Hematopoietic multipotent progenitor cell treated with erythropoietin and hydrocortisone succinate and interleukin-3 and kit ligand, for 15 days (in vitro differentiated cells): ENCODE measurements around the gene PISD.

Experiments used
- DNase-seq: peaks from one replicate; pipeline ENCODE4 v3.0.0-alpha.2; 2015; ENCODE audit warnings: low spot score

The PISD gene

GRCh38 chr22:31652911-31653684 is 8.9 kb downstream of the PISD start:
- DNase-seq: no peak

- DNase-seq: no peak
These were observed 9.9 kb downstream of the PISD start for GRCh38 chr22:31652088-31652487.

GRCh38 chr22:31651664-31652063 is 10.4 kb downstream of the PISD start:
- DNase-seq: no peak

GRCh38 chr22:31650391-31650790 is 11.6 kb downstream of the PISD start:
- no peak for DNase-seq

GRCh38 chr22:31647523-31648320 is 14.3 kb downstream of the PISD start:
- DNase-seq: no peak

GRCh38 chr22:31647066-31647465 is 14.9 kb downstream of the PISD start:
- DNase-seq: no peak

- no peak for DNase-seq
These were observed 15.6 kb downstream of the PISD start for GRCh38 chr22:31646186-31647019.

GRCh38 chr22:31639436-31640039 is 22.5 kb downstream of the PISD start:
- DNase-seq: no peak

GRCh38 chr22:31637891-31638618 is 24.0 kb downstream of the PISD start:
- no peak for DNase-seq

- DNase-seq: peak; percentile 52
These were observed 24.5 kb downstream of the PISD start for GRCh38 chr22:31637447-31637890.

GRCh38 chr22:31635638-31636306 is 26.2 kb downstream of the PISD start:
- DNase-seq: no peak

GRCh38 chr22:31631436-31631835 is 30.6 kb downstream of the PISD start:
- DNase-seq: no peak

- peak; percentile 69 for DNase-seq
These were observed 31.4 kb downstream of the PISD start for GRCh38 chr22:31630331-31631329.

- no peak for DNase-seq
These were observed 32.3 kb downstream of the PISD start for GRCh38 chr22:31629741-31630184.

GRCh38 chr22:31628969-31629708 is 32.9 kb downstream of the PISD start:
- DNase-seq: no peak

GRCh38 chr22:31628362-31628761 is 33.7 kb downstream of the PISD start:
- DNase-seq: peak; percentile 26

- DNase-seq: peak; percentile 73
These were observed 34.7 kb downstream of the PISD start for GRCh38 chr22:31627223-31627731.

- DNase-seq: peak; percentile 89
These were observed 35.4 kb downstream of the PISD start for GRCh38 chr22:31626427-31627150.
